GM12874 (cell line): ENCODE results near the gene TEK.

Experiments used
- CTCF ChIP-seq: IDR thresholded peaks from 2 replicates; pipeline ENCODE4 v1.5.1; 2011; ENCODE audit warnings: low read depth, mild to moderate bottlenecking, control low read depth, low read length, moderate library complexity; ENCODE audit not compliant: insufficient read depth

TEK gene

GRCh38 chr9:27149651-27150050 is 40.6 kb downstream of the TEK start:
- TF ChIP-seq CTCF = no peak

GRCh38 chr9:27150746-27151406 is 41.9 kb downstream of the TEK start:
- TF ChIP-seq CTCF = no peak

- no peak for TF ChIP-seq CTCF
These were observed 42.8 kb downstream of the TEK start for GRCh38 chr9:27151693-27152404.

GRCh38 chr9:27152405-27152718 is 43.3 kb downstream of the TEK start:
- TF ChIP-seq CTCF = no peak

- TF ChIP-seq CTCF = no peak
These were observed 45.9 kb downstream of the TEK start for GRCh38 chr9:27154908-27155307.

GRCh38 chr9:27157097-27157496 is 48.1 kb downstream of the TEK start:
- no peak for TF ChIP-seq CTCF

- TF ChIP-seq CTCF = no peak
These were observed 48.7 kb downstream of the TEK start for GRCh38 chr9:27157736-27158135.
